ENCODE data around the gene ARID1B. TPM values are rescaled to one million over a fixed set of nuclear protein-coding genes. Genes with fewer than 3 reads are reported as not detected.

The ARID1B gene
- total RNA-seq, 1 experiment from 2014 or later, result 42.8 TPM

DNA sequence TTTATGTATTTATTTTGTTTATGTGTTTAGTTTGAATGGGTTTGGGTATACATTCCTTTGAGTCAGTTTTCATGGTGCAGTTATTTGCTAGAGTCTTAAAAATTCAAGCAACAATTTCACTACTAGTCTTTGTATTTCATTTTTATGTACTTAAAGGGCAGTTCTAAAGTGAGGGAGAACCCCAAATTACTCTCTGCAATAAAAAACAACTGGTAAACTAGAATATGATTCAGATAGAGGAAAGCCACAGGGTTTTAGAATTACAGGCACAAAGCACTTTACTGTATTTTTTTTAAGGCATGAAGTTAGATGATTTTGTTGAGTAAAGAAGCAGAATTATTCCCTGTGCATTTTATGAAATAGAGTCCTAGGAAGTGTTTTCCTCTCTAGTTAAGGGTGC is 183.3 kb downstream of the ARID1B start:
- Histone ChIP-seq H3K4me2 (no peak overlapping the region), H3K4me1 (replicated peaks; ENCODE audit: insufficient read depth) (peaks cover 12% of the 10 kb centered on the region; the same call in 1 of the 2 replicates), H3K36me3 (ENCODE audit: low read depth) (no peaks in the 10 kb centered on the region), H3K9me3 (ENCODE audit: insufficient read depth, low read depth) (no peaks in the 10 kb centered on the region), H3K79me2 (ENCODE audit: low read depth) (peaks cover 32% of the 10 kb centered on the region), H3K27ac (no peak overlapping the region), H3F3A (ENCODE audit: insufficient read depth, low read depth) (no peaks in the 10 kb centered on the region; the same call in 1 of the 2 replicates), H4K20me1 (ENCODE audit: insufficient read depth) (peaks cover 16% of the 10 kb centered on the region), H2AFZ (no peak overlapping the region), H3K4me3 (no peak overlapping the region), H3K9me2 (ENCODE audit: insufficient read depth) (no peaks in the 10 kb centered on the region), H3K27me3 (ENCODE audit: insufficient read depth, low read depth) (no peaks in the 10 kb centered on the region)
- intact Hi-C loops (cut with micrococcal nuclease; ENCODE audit: unreplicated experiment), result no loop called here
- ChIA-PET CTCF (interaction anchor here (0.7 kb wide), 1 partner anchor 77 kb away, joined by 13 read pairs; no protein-coding TSS in a partner anchor), POLR2A (ENCODE audit: unreplicated experiment) (no interaction called here)
- no peak for DNase-seq
- BruUV-seq (replicated peaks), result no TSS peak
- TF ChIP-seq, protein P1, sequence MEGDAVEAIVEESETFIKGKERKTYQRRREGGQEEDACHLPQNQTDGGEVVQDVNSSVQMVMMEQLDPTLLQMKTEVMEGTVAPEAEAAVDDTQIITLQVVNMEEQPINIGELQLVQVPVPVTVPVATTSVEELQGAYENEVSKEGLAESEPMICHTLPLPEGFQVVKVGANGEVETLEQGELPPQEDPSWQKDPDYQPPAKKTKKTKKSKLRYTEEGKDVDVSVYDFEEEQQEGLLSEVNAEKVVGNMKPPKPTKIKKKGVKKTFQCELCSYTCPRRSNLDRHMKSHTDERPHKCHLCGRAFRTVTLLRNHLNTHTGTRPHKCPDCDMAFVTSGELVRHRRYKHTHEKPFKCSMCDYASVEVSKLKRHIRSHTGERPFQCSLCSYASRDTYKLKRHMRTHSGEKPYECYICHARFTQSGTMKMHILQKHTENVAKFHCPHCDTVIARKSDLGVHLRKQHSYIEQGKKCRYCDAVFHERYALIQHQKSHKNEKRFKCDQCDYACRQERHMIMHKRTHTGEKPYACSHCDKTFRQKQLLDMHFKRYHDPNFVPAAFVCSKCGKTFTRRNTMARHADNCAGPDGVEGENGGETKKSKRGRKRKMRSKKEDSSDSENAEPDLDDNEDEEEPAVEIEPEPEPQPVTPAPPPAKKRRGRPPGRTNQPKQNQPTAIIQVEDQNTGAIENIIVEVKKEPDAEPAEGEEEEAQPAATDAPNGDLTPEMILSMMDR (conservative IDR thresholded peaks at IDR 0.05), result no peak
- TF ChIP-seq EZH2 (IDR thresholded peaks at IDR 0.05; ENCODE audit: low read depth), result no peak

DNA sequence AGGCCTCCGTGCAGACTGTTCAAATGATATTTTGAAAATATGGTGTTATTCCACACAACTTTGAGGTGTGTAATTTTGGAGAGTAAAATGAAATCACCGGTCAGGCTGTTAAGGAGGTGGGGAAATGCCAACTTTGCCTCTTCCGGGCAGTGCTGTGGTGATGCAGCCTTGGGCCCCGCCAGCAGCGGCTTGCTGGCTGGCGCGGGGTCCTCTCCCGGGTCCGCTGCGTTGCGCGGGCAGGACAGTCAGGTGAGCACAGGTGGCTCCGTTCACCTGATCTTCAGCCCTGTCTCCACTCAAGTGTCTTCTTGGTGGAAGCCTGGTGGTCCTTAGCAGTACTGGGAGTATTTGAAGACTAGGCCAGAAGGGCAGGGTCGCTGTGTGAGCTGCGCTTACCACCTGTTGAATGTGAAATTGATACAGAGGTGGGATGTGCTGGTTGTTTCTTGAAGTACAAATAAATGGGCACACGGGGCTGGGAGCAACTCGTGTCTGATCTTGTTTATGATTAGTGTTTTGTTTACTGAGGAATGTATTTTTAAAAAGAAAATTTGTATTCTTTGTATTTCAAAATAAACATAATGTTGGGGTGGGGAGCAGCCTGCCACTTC is 184.2 kb downstream of the ARID1B start:
- no TSS peak for BruUV-seq (replicated peaks)
- no peak overlapping the region for H2AFZ ChIP-seq
- H3K27ac ChIP-seq, result no peak overlapping the region
- no peak overlapping the region for H3K4me3 ChIP-seq
- no peaks in the 10 kb centered on the region for H3K9me2 ChIP-seq (ENCODE audit: insufficient read depth)
- no peak overlapping the region for H3K4me2 ChIP-seq
- peaks cover 12% of the 10 kb centered on the region; the same call in 1 of the 2 replicates for H3K4me1 ChIP-seq (replicated peaks; ENCODE audit: insufficient read depth)
- H3K9me3 ChIP-seq (ENCODE audit: insufficient read depth, low read depth), result no peaks in the 10 kb centered on the region
- CTCF ChIA-PET, result no interaction called here
- peaks cover 16% of the 10 kb centered on the region for H4K20me1 ChIP-seq (ENCODE audit: insufficient read depth)
- H3K36me3 ChIP-seq (ENCODE audit: low read depth), result no peaks in the 10 kb centered on the region
- POLR2A ChIA-PET (ENCODE audit: unreplicated experiment), result no interaction called here
- H3K79me2 ChIP-seq (ENCODE audit: low read depth), result peaks cover 31% of the 10 kb centered on the region
- H3F3A ChIP-seq (ENCODE audit: insufficient read depth, low read depth), result no peaks in the 10 kb centered on the region; the same call in 1 of the 2 replicates
- no peak for DNase-seq
- no peaks in the 10 kb centered on the region for H3K27me3 ChIP-seq (ENCODE audit: insufficient read depth, low read depth)
- intact Hi-C loops (cut with micrococcal nuclease; ENCODE audit: unreplicated experiment), result no loop called here
- TF ChIP-seq, protein P1 (conservative IDR thresholded peaks at IDR 0.05), result no peak
- no peak for TF ChIP-seq EZH2 (IDR thresholded peaks at IDR 0.05; ENCODE audit: low read depth)

DNA sequence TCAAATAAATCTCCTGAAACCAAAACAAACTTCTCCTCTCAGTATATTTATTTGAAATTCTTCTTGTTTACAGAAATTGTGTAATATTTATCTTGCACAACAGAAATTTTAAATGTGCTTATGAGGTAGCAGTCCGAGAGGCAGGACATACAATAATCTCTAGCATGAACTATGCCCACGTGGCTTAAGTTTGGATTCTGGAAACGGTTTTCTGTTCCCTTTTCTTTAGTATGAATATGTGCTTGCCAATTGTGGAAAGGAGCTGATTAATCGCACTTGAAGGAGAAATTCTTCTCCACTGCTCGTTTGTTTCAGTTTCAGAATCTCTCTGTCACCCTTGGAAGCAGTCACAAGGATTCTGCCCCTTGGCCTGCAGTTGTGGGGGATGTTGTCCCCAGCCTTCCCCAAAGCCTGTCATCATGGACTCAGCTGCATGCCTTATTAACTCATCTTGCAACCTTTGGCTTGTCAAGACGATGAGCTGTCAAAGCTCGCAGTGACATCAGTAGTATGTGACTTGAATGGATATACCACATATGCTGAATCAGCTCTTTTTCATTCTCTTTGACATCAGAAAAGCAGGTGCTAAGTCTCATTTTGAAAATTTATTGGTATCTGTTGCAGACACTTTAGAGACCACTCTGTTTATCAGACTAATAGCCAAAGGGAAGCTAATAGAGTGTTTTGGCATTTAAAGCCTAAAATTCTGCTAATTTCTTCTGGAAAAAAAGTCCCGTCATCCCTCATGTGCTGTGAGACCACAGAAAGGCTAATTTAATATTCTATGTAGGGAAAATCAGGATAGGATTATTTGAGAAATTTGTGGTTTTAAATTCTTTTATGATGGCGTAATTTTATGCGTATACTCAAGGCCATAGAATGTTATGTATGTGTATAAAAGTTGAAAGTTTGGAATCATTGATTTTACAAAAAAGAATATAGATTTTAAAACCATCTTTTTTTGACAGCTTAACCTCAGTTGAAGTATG is 186.8 kb downstream of the ARID1B start:
- Histone ChIP-seq H3K9me2 (ENCODE audit: insufficient read depth) (no peaks in the 10 kb centered on the region), H3K4me3 (no peak overlapping the region), H3K36me3 (ENCODE audit: low read depth) (no peaks in the 10 kb centered on the region), H3K4me1 (replicated peaks; ENCODE audit: insufficient read depth) (peaks cover 12% of the 10 kb centered on the region; the same call in 1 of the 2 replicates), H2AFZ (no peak overlapping the region), H3K27me3 (ENCODE audit: insufficient read depth, low read depth) (no peaks in the 10 kb centered on the region), H3K79me2 (ENCODE audit: low read depth) (peaks cover 48% of the 10 kb centered on the region), H3K9me3 (ENCODE audit: insufficient read depth, low read depth) (no peaks in the 10 kb centered on the region), H3K27ac (no peak overlapping the region), H3K4me2 (peak overlapping the region; percentile 30; the same call in 1 of the 2 replicates), H3F3A (ENCODE audit: insufficient read depth, low read depth) (no peaks in the 10 kb centered on the region; the same call in 1 of the 2 replicates), H4K20me1 (ENCODE audit: insufficient read depth) (peaks cover 11% of the 10 kb centered on the region)
- no peak for TF ChIP-seq EZH2 (IDR thresholded peaks at IDR 0.05; ENCODE audit: low read depth)
- TF ChIP-seq, protein P1 (conservative IDR thresholded peaks at IDR 0.05), result no peak
- no TSS peak for BruUV-seq (replicated peaks)
- intact Hi-C loops (cut with micrococcal nuclease; ENCODE audit: unreplicated experiment), result no loop called here
- ChIA-PET CTCF (no interaction called here), POLR2A (ENCODE audit: unreplicated experiment) (interaction anchor here (0.6 kb wide), 1 partner anchor 143 kb away, joined by 5 read pairs; no protein-coding TSS in a partner anchor)
- DNase-seq, result no peak

Measured in PC-9 (cell line).